NCI-H2227 (cell line): ENCODE measurements around the gene FAM78A.

Source experiments
- DNase-seq: peaks from one replicate; lab custom pipeline; 2025; ENCODE audit not compliant: unreplicated experiment; lab: John Stamatoyannopoulos, UW

Gene FAM78A

DNA sequence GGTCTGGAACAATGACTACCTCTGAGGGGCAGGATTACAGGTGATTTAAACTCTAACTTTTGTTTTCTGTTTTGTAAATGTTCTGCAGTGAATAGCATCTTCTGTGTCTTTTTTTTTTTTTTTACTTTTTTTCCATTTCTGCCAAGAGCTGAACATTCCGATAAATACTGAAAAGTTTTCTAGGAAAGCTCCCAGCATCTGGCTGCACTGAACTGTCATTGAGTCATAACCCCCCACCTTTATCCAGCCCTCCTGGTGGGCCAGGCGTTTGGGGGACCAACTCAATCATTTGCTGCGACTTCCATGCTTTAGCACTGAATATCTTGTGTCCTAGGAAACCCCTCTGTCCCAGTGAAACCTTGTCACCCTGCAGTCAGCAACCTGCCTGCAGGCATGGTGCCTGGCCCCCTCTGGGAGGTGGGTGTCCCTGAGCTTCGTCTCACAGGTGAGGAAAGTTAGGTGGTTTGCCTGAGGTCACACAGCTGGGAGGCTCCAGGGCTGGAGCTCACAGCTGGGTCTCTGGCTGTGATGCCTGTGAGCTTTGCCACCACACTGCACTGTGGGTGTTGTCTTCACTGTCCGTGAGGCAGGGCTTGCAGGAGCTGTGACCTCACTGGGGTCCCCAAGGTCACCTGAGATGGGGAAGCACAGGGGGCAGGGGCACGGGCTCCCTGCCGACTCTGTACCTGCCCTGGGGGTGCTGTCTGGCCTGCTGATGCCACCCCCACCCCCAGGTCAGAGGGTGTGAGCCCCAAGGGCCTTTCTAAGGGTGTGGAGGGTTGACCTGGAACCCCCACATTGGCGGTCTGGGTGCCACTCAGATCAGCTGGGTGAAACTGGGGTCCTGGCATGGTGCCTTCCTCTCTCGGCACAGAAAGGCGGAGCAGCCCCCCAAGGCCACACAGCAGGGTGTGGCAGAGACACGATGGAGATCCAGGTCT lies 27.3 kb upstream of the FAM78A start:
- DNase-seq: no peak

DNA sequence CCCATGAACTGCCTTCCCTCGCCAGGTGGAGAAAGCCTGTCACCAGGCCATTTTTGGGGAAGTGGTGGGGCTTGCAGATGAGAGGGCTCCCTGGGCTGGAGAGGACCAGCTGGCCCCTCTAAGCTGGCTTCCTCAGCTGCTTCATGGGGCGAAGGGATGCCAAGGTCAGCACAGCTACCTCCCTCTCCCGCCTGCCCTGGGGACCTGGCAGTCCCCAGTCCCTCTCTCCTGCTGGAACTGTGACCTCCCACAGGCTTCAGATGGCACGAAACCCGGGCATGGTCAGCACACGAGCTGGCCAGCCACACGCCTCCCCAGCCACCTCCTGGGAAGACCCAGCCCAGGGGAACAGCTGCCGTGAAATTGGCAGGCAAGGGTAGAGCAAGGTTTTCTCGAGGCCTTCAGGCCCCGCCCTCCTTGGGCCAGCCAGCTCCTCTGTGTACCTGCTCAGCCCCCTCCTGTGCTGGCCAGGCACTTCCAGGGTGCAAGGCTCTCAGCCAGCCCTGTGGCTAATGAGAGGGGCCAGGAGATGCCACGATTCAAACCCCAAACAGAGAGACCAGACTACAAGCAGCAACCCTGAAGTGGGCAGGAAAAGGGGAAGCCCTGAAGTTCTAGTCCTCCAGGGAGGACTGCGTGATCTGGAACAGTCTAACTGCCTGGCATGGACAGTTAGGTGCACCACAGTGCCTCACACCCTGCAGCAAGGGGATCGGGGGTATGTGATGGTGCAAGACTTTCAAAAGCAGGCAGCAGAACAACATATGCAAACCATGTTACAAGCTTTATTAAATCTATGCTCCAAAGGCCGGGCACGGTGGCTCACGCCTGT lies 26.1 kb upstream of the FAM78A start:
- DNase-seq: no peak

DNA sequence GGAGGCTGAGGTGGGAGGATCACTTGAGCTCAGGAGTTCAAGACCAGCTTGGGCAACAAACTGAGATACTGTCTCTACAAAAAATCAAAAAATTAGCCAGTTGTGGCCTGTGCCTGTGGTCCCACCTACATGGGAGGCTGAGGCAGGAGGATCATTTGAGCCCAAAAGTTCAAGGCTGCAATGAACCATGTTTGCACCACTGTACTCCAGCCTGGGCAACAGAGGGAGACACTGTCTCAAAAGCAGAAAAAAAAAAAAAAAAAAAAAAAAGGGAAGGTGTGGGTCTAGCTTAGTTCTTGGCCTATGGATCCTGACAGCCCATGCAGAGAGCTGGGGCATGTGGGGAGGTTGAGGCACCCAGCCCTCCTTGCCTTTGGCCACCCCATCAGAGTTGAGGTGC lies 24.1 kb upstream of the FAM78A start:
- DNase-seq: no peak

DNA sequence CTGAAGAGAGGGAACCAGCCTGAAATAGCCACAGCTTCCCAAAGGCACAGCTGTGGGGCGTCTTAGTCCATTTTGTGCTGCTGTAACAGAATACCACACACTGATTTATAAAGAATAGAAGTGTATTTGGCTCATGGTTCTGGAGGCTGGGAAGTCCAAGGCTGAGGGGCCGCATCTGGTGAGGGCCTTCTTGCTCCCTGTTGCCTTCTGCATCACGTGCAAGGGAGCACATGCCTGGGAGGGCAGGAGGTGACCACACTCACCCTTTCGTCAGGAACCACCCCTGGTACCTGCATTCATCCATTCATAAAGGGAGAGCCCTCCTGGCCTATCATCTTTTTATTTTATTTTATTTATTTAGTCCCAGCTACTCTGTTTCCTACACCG lies 23.6 kb upstream of the FAM78A start:
- no peak for DNase-seq

DNA sequence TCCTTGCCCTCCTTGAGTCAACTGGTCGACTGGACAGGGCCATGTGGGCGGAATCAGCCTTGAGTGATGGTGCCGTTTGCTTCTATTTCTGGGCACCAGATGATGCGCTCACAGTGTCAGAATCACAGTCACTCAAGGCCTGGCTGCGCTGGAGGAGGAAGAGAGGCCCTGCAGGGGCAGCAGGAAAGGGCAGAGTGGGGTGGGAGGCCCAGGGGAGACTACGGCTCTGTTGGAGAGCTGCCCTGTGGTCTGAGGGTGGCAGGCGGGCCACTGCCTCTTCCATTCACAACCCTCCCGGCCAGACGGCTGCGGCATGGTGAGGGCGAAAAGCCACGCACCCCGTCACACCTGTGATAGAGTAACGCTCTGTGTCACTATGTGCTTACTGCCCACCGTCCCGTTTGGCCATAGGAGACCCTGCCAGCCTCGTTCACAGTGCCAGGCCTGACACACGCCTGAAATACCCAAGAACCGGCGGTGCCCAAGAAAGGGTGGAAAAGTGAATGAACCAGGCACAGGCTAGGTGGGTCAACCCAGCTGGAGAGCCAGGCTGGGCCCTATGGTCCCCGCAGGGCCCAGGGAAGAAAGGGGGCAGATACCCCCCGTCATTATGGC lies 23.1 kb upstream of the FAM78A start:
- no peak for DNase-seq

DNA sequence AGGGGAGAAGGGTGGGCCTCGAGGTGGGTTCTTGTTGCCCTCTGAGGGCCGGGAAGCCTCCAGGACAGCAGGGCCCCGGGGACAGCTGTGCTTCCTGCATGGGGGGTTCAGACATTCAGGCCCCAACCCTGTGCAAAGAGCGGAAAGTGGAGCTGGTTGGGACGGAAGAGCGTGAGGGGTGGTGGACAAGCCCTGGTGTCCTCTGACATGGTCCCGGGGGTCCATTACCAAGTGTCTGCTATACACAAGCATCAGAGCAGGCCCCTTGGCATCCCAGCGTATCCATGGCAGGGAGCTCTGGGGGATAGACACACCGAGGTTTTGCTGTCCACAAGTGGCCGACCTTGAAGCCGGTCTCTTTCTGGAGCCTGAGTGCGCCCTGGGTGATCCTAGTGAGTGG lies 22.5 kb upstream of the FAM78A start:
- no peak for DNase-seq

DNA sequence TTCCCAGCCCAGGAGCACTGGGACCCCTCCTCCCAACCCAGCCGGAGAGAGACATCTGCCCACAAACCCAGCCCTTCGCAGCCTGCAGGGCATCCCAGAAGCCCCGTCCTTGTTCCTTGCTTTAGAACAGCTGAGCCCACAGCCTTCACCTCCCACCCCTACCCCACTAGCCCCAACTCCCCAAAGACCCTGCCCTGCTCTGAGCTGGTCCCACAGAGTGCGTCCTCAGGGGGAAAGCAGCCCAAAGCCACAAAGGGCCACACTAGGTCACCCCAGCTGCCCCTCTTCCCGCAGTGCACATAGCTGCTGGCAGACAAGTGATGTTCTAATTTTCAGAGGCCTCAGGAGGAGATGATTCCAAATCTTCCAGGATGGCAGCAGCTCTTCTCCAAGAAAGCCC lies 22.0 kb upstream of the FAM78A start:
- DNase-seq: no peak

DNA sequence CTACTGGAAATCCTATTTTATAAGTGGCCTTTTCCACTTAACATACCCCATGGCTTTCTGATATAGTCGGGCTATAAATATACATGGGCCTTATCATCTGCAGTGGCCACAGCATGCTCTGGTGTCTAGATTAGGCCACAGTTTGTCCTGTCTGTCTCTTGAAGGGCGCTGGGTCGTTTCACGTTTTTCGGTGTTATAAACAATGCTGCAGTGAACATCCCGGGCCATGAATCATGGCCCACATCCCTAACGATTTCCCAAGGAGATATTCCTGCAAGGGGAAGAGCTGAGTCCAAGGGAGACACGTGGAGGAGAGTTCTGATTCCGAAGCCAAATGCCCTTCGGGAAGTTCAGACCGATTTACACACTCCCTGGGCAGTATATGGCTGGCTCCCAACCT lies 21.6 kb upstream of the FAM78A start:
- DNase-seq: no peak

DNA sequence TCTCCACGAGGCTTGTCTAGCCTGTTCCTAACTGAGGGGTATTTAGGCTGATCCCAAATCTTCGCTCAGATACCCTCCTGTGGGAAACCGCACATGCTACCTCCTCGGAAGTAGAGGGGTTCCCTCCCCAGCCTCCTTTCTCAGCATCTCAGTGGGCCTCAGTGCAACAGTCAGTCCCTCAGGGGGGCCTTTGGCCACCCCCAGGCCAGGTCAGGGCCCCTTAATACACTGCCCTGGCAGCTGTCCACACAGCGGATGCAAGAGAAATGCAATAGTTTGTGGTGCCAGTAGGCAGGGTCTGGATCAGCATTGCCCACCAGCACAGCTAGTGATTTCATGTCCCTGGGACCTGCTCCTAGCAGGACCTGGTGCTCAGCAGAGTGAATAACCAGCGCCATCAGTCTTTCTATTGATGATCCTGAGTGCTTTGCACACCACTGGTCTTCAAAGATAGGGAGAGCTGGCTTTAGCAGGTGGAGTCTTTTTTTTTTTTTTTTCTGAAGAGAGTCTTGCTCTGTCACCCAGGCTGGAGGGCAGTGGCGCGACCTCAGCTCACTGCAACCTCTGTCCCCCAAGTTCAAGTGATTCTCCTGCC lies 20.7 kb upstream of the FAM78A start:
- DNase-seq: no peak

DNA sequence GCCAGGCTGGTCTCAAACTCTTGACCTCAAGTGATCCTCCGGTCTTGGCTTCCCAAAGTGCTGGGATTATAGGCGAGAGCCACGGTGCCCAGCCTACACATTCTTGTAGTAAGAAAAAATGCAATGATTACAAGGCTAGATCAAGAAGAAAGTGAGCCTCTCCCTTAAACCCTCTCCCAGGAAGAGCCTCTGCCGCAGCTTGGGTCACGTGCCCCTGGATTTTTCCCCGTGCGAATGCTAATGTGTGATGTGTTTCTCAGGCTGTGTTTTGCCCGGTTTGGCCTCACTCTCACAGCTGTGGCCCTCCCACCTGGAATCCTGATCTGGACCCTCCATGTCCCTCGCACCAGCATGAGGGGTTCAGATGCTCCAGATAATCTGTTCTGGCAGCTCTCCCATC lies 20.1 kb upstream of the FAM78A start:
- no peak for DNase-seq

DNA sequence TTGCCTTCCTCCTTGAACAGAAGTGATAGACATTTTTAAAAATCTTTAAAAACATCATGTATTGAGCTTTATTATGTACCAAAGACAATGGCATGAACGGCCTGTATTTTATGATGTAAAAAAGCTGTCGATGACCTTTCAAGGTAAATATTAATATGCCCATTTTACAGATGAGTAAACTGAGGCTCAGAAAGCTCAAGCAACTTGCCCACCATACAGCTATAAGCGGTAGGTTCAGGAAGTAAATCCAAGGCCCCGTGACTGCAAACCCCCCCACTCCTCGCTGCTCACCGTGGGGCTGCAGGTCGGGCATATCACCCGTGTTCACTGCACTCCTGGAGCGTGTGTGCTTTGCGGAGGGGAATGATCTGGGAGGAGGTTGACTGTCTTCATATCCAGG lies 16.6 kb upstream of the FAM78A start:
- DNase-seq: no peak

DNA sequence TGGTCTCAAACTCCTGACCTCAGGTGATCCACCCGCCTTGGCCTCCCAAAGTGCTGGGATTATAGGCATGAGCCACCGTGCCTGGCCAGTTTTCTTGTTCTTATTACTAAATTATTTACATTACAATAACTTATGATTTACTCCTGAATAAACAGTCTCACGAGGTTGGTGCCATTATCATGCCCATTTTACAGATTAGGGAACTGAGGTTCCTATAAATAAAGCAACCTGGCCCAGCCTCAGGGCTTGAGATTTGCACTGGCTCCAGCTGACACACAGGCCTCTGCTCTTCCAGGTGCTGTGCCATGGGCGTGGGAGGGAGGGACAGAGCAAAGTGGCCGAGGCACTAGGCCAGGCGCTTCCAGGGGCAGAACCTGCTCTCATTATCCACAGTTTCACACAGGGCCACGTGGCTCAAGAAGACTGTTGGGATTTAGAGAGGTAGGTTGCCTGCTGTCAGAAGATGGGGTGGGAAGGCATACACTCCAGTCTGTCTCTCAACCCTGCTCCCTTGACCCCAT lies 15.5 kb upstream of the FAM78A start:
- no peak for DNase-seq

DNA sequence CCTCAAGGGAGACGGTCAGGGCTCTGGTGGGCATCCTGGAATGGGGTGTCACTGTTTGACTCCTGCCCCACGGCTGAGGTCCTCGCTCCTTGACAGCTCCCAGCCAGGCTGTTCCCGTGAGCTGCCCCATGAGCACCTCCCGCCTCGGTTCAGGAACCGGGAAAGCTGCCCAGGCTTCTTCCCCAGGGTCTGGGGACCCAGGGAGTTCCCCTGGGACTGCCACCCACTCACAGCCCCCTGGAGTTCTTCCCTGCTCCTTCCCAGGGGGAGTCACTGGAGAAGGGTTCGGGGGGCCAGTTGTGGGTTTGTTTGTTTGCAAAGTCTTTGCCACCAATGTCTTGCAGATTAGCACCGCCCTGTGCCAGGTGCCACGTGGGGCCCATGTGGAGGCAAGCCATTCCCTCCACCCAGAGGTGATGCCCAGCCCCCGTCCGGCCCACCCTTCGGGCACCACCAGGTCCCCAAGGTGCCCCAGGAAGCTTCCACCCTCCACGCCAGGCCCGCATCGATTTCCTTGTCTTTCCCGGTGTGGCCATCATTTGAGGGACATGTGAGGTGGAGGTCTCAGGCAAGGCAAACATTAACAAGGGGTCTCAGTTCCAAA lies 14.6 kb upstream of the FAM78A start:
- DNase-seq: no peak

DNA sequence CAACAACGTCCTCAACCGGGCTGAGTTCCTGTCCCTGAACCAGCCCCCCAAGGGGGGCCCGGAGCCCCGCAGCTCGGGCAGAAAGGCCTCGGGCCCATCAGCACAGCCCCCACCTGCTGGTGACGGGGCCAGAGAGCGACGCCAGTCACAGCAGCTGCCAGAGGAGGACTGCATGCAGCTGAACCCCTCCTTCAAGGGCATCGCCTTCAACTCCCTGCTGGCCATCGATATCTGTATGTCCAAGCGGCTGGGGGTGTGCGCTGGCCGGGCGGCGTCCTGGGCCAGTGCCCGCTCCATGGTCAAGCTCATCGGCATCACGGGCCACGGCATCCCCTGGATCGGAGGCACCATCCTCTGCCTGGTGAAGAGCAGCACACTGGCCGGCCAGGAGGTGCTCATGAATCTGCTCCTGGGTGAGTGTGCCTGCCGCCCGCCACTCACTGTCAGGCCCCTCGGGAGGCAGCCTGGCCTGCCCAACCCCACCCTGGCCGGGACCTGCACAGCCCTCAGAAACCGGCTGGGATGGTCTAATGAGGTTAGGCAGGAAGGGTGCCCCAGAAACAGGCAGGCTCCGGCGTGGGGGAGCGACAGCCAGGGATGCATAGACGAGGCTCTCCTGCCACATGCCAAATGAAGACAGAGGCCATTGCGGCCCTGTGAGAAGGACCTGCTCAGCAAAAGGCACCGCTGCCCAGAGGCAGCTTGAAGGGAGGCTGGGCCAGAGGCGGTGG lies 13.9 kb upstream of the FAM78A start:
- peak; percentile 38 for DNase-seq

DNA sequence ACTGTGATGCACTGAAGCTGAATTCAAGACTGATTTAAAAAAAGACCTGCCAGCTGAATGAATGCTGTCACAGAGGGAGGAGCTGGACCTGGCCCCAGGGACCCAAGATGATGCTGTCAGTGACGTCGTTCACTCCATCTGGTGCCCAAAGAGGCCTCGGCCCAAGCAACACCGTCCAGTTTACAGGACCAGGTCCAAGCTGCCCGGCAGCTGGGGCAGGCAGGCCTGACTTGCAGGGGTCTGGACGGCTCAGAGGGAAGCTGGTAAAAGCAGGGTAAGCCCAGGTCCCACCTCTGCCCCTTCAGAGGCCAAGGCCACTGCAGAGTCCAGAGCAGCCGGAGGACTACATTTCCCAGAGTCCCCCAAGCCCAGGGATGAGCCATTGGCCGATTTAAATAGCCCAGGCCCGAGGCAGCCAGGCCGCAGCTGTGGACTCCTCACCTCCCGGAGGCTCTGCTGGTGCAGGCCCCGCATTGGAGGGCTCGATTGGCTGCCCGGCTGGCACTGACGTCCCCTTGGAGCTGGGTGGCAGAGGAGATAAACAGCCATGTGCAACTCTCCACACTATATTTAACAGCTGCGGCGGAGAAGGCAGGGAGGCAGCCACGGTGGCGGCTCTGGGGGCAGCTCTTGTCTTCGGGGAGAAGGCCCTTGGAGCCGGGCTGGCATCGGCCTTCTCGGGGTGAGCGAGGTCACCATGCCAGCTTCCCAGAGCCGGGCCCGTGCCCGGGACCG lies 13.2 kb upstream of the FAM78A start, which contains the start of gene PLPP7:
Gene PLPP7, plus strand, starts transcription at position 423 of the 735 bp plus-strand sequence. Its CDS starts 275 bp downstream, at position 698.
- peak; percentile 75 for DNase-seq

DNA sequence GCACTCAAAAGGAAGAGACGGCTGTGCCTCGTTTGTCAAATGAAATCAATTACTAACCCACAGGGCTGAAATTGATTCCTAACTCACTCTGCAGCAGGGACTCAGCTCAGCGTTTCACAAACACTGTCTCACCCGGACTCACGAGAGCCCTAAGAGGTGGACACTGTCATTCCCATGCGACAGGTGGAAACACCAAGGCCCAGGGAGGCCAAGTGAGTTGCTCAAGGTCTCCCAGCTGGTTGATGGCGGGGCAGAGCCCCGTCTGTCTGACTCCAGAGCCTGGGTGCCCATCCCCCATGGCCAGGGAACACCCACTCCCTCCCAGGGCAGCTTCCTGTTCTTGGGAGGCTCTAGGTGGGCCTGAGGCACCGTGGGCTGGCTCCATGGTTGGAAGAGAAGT lies 11.9 kb upstream of the FAM78A start:
- no peak for DNase-seq

DNA sequence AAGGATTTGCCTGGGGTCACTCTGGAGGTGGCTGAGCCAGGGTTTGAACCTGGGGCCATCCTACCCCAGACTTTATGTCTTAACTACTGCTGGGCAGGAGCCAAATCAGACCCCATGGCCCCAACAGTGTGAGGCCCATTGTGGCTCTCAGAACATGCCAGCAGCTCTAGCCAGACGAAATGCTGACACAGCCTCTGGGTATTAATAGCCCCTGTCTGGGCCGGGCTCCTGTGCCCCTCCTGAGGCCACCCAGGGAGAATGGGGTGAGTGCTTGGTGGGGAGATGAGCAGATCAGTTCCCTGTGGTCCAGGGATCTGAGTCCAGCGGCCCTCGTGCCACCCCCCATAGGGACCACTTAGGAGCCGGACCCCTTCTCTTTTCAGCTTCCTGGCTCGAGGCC lies 11.0 kb upstream of the FAM78A start:
- no peak for DNase-seq

DNA sequence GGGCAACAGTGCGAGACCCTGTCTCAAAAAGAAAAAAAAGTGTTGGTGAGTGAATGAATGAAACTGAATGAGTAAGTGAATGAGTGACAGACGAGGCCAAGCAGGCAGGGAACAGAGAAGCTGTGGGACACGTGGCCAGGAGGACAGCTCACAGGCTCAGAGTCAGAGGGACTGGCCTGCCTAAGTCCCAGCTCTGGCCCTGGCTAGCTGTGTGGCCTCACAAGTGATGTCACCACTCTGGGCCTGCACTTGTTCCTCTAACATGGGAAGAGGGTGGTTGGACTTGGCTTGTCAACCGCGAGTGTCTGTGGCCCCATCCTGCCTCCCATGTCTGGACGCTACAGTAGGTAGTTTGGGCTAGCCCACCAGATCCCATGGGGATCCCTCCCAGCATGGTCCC lies 8.5 kb upstream of the FAM78A start:
- no peak for DNase-seq

DNA sequence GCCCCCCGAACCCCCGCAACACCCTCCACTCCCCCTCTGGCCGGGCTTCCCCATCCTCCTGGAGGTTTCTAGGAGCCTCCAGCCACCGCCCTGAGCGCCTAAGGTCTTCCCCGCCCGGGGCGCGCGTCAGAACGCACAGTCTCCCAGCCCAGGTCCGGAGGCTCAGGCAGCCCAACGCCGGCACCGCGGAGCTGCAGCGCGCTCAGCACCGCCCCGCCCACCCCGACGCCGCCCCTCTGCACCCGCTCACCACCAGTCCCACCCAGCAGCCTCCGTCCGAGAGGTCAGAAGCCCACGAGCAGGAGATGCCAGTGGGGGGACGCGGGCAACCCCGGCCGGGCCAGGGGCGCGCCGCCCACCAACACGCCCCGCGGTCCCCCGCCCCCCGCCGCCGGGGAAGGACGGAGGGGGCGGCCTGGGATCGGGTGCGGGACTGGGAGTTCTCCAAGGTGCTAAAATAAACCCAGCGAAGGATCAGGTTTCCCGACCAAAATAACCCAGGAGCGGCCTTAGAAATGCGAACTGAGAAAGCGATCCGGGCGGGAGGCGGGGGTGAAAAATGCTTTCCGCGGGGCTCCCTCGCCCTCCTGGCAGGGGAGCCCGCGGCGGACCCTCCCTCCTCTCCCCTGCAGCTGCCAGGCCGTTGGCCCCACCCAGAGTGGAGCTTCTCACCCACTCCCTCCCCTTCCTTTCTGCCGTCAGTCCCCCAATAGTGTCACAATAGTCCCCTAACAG lies 6.5 kb upstream of the FAM78A start:
- peak; percentile 46 for DNase-seq
